ENCODE results near the gene ADAMTSL5. TPM values are rescaled to one million over a fixed set of nuclear protein-coding genes. Genes with fewer than 3 reads are reported as not detected.

Gene ADAMTSL5
- total RNA-seq, 1 donor from 2014 or later, result 0.83 TPM

DNA sequence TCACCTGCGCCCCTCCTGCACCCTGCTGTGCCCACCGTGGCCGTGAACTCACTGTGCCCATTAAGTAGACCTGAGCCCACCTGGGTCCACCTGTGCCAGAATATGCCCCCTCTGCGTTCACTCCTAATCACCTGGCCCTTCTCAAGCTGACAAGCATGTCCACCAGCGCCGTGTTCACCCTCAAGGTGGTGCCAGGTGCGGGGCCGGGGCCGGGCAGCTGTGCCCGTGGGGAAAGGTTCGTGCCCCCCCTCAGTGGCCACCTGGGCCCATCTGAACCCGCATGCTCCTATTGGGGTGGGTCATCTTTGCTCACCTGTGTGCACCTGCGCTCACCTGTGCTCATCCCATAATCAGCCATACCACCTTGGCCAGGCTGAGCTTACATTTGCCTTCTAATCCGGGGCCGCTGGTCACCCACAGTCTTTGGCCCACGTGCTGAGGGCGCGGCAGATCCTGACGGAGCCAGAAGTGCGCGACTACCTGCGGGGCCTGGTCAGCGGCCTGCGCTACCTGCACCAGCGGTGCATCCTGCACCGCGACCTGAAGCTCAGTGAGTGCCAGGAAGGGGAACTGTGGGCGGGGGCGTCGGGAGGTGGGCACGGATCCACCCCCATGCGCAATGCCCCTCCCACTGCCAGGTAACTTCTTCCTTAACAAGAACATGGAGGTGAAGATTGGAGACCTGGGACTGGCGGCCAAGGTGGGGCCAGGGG, 13.4 kb upstream of the ADAMTSL5 start:
- TF ChIP-seq, protein P1, sequence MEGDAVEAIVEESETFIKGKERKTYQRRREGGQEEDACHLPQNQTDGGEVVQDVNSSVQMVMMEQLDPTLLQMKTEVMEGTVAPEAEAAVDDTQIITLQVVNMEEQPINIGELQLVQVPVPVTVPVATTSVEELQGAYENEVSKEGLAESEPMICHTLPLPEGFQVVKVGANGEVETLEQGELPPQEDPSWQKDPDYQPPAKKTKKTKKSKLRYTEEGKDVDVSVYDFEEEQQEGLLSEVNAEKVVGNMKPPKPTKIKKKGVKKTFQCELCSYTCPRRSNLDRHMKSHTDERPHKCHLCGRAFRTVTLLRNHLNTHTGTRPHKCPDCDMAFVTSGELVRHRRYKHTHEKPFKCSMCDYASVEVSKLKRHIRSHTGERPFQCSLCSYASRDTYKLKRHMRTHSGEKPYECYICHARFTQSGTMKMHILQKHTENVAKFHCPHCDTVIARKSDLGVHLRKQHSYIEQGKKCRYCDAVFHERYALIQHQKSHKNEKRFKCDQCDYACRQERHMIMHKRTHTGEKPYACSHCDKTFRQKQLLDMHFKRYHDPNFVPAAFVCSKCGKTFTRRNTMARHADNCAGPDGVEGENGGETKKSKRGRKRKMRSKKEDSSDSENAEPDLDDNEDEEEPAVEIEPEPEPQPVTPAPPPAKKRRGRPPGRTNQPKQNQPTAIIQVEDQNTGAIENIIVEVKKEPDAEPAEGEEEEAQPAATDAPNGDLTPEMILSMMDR (IDR thresholded peaks at IDR 0.05; ENCODE audit: partially characterized antibody, unreplicated experiment), result no peak
- no peak for DNase-seq
- H3K4me3 Mint-ChIP-seq (ENCODE audit: unreplicated experiment), result no peak overlapping the region
- no peak overlapping the region for H3K27ac Mint-ChIP-seq (ENCODE audit: unreplicated experiment)
- peaks cover 13% of the 10 kb centered on the region for H3K9me3 Mint-ChIP-seq (ENCODE audit: unreplicated experiment)
- H3K36me3 Mint-ChIP-seq (ENCODE audit: unreplicated experiment), result peaks cover 7% of the 10 kb centered on the region
- H3K4me1 Mint-ChIP-seq (ENCODE audit: low read depth, unreplicated experiment), result peaks cover 3% of the 10 kb centered on the region
- H3K27me3 Mint-ChIP-seq (ENCODE audit: unreplicated experiment), result peaks cover 22% of the 10 kb centered on the region

DNA sequence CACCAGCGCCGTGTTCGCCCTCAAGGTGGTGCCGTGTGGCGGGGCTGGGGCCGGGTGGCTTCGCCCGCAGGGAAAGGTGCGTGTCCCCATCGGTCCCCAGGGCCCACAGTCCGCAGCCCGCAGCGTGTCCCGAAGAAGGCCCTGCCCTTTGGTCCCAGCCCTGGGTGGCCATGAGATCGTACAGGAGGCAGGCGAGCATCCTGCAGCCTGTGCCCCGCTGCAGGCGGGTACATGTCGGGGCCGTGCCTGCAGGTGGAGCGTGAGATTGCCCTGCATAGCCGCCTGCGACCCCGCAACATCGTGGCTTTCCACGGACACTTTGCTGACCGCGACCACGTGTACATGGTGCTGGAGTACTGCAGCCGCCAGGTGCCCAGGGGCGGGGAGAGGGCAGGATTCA, 12.5 kb upstream of the ADAMTSL5 start:
- no peak for DNase-seq
- Mint-ChIP-seq H3K27ac (ENCODE audit: unreplicated experiment) (no peak overlapping the region), H3K9me3 (ENCODE audit: unreplicated experiment) (peaks cover 15% of the 10 kb centered on the region), H3K27me3 (ENCODE audit: unreplicated experiment) (peaks cover 22% of the 10 kb centered on the region), H3K4me1 (ENCODE audit: low read depth, unreplicated experiment) (peaks cover 3% of the 10 kb centered on the region), H3K4me3 (ENCODE audit: unreplicated experiment) (no peak overlapping the region), H3K36me3 (ENCODE audit: unreplicated experiment) (peaks cover 7% of the 10 kb centered on the region)
- TF ChIP-seq, protein P1 (IDR thresholded peaks at IDR 0.05; ENCODE audit: partially characterized antibody, unreplicated experiment), result no peak

DNA sequence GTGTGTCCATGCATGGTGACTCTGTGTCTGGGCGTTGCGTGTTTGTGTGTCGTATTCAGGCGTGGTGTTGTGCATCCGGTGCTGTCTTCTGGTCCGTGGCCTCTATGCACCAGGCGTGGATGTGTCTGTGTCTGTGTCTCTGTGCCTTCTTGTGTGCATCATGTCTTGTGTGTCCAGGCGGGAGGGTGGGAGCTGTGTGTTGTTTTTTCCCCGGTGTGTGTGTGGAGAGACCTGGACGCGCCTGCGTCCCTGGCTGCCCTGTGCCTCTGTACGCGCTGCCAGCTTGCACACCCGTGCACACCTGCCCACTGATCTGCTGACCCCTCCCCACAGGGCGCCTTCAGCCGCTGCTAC, 12.1 kb upstream of the ADAMTSL5 start:
- Mint-ChIP-seq H3K4me1 (ENCODE audit: low read depth, unreplicated experiment) (peaks cover 3% of the 10 kb centered on the region), H3K4me3 (ENCODE audit: unreplicated experiment) (peak overlapping the region; percentile 92), H3K9me3 (ENCODE audit: unreplicated experiment) (peaks cover 12% of the 10 kb centered on the region), H3K27me3 (ENCODE audit: unreplicated experiment) (peaks cover 20% of the 10 kb centered on the region), H3K27ac (ENCODE audit: unreplicated experiment) (no peak overlapping the region), H3K36me3 (ENCODE audit: unreplicated experiment) (peaks cover 7% of the 10 kb centered on the region)
- DNase-seq, result no peak
- TF ChIP-seq, protein P1 (IDR thresholded peaks at IDR 0.05; ENCODE audit: partially characterized antibody, unreplicated experiment), result no peak

DNA sequence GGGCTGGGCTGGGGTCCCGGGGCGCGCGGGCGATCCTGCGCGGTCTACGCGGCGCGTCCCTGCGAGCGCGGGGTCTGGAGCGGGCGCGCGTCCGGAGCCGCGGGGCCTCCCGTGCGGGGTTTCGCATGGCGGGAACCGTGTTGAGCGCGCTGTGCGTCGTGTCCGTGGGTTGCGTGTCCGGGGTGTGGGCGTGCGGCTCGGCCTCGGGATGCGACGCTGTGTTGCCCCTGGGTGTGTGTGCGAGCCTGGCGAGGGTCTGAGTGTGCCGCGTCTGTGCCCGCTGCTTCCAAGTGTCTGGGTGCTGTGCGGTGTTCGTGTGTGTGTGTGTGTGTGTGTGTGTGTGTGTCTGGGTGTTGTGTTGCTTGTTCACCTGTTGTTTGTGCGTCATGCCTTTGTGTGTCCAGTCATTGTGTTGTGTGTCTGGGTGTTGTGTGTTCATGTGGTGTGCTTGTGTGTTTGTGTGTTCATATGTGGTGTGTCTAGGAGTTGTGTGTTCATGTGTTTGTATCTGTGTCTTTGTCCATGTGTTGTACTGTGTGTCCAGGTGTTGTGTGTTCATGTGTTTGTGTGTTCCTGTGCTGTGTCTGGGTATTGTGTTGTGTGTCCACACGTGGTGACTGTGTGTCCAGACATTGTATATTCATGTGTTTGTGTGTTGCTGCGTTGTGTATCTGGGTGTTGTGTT, 11.6 kb upstream of the ADAMTSL5 start:
- H3K36me3 Mint-ChIP-seq (ENCODE audit: unreplicated experiment), result peaks cover 7% of the 10 kb centered on the region
- peaks cover 12% of the 10 kb centered on the region for H3K9me3 Mint-ChIP-seq (ENCODE audit: unreplicated experiment)
- peak overlapping the region; percentile 41 for H3K27ac Mint-ChIP-seq (ENCODE audit: unreplicated experiment)
- TF ChIP-seq, protein P1 (IDR thresholded peaks at IDR 0.05; ENCODE audit: partially characterized antibody, unreplicated experiment), result no peak
- H3K27me3 Mint-ChIP-seq (ENCODE audit: unreplicated experiment), result peaks cover 21% of the 10 kb centered on the region
- peak overlapping the region; percentile 92 for H3K4me3 Mint-ChIP-seq (ENCODE audit: unreplicated experiment)
- DNase-seq, result no peak
- H3K4me1 Mint-ChIP-seq (ENCODE audit: low read depth, unreplicated experiment), result peaks cover 3% of the 10 kb centered on the region

Data from glutamatergic neuron (in vitro differentiated cells).